Gastrocnemius medialis (tissue), 4 donors: ENCODE data around the gene SLC39A5. TPM values are rescaled to one million over a fixed set of nuclear protein-coding genes. Genes with fewer than 3 reads are reported as not detected.
A peak's percentile ranks its signal among the peaks of the same experiment; 100 is the strongest.

Experiments used
- ATAC-seq, 2 donors: fragments of 150-250 bp; one replicate each; pipeline ENCODE4 v1.9.1; 2016
- DNase-seq, 2 donors: peaks; one replicate each; pipeline ENCODE4 v3.0.0-alpha.2; 2019
- H3K27ac ChIP-seq, 4 donors: fragments of 200-600 bp; sonication (generic); 1 replicate in 1 of 4; 2 replicates in 3 of 4; pipeline ENCODE4 v1.5.1; 2016 to 2018; ENCODE audit warnings: mild to moderate bottlenecking in 2 of 4, moderate library complexity in 1 of 4
- H3K27me3 ChIP-seq, 3 donors: fragments of 200-600 bp; sonication (generic) in 2 of 3; 1 replicate in 1 of 3; 2 replicates in 2 of 3; pipeline versions ENCODE4 v1.5.1 to v1.6.0; 2016 to 2019; ENCODE audit warnings: mild to moderate bottlenecking in 1 of 3, moderate library complexity in 1 of 3
- H3K36me3 ChIP-seq, 2 donors: fragments of 200-600 bp; sonication (generic) in 1 of 2; one replicate each; pipeline ENCODE4 v1.5.1; 2017 to 2018
- H3K4me1 ChIP-seq, 2 donors: fragments of 200-600 bp; sonication (generic) in 1 of 2; one replicate each; pipeline ENCODE4 v1.5.1; 2016 to 2017; ENCODE audit warnings: mild to moderate bottlenecking in 2 of 2
- H3K4me3 ChIP-seq, 4 donors: fragments of 200-600 bp; sonication (generic) in 3 of 4; 1 replicate in 1 of 4; 2 replicates in 3 of 4; pipeline ENCODE4 v1.5.1; 2016 to 2019; ENCODE audit warnings: mild to moderate bottlenecking in 2 of 4
- H3K9me3 ChIP-seq, 3 donors: fragments of 200-600 bp; sonication (generic) in 2 of 3; 1 replicate in 1 of 3; 2 replicates in 2 of 3; pipeline ENCODE4 v1.5.1; 2016 to 2019
- POLR2A ChIP-seq, 2 donors: fragments of 450-650 bp; IDR thresholded peaks; one replicate each; pipeline ENCODE4 v1.6.1; 2017; ENCODE audit warnings: antibody characterized with exemption in 2 of 2, mild to moderate bottlenecking in 2 of 2, moderate library complexity in 2 of 2
- in situ Hi-C, 4 donors: fragments of 200-750 bp; cut with MboI; loops; one replicate each; pipeline versions ENCODE4 v1.15.0 to v1.8.0; 2017; ENCODE audit warnings: low sequenced_read_pairs in 4 of 4
- intact Hi-C: fragments of 100-400 bp; cut with DNase I; formaldehyde crosslinking; loops from one replicate; pipeline ENCODE4 v1.15.1; 2023; ENCODE audit warnings: low total_unique reads
- total RNA-seq, 4 donors: library from RNA; depleted of rRNA; stranded (reverse); fragments of >200 nt; gene quantifications; one replicate each; pipeline versions ENCODE4 v1.1.0 to v1.2.3, GENCODE V29; 2016
- TF ChIP-seq, protein P1 (sequence below), 5 experiments: fragments of 450-650 bp in 3 of 5; fragments of 200-600 bp in 2 of 5; sonication (generic) in 2 of 5; IDR thresholded peaks in 4 of 5; conservative IDR thresholded peaks in 1 of 5; 1 replicate in 4 of 5; 2 replicates in 1 of 5; pipeline ENCODE4 v1.5.1; 2016 to 2019; ENCODE audit warnings: antibody characterized with exemption in 5 of 5, mild to moderate bottlenecking in 3 of 5, moderate library complexity in 3 of 5

The SLC39A5 gene
- total RNA-seq, 4 donors from 2014 or later = 0.83 TPM; not detected in 3

DNA sequence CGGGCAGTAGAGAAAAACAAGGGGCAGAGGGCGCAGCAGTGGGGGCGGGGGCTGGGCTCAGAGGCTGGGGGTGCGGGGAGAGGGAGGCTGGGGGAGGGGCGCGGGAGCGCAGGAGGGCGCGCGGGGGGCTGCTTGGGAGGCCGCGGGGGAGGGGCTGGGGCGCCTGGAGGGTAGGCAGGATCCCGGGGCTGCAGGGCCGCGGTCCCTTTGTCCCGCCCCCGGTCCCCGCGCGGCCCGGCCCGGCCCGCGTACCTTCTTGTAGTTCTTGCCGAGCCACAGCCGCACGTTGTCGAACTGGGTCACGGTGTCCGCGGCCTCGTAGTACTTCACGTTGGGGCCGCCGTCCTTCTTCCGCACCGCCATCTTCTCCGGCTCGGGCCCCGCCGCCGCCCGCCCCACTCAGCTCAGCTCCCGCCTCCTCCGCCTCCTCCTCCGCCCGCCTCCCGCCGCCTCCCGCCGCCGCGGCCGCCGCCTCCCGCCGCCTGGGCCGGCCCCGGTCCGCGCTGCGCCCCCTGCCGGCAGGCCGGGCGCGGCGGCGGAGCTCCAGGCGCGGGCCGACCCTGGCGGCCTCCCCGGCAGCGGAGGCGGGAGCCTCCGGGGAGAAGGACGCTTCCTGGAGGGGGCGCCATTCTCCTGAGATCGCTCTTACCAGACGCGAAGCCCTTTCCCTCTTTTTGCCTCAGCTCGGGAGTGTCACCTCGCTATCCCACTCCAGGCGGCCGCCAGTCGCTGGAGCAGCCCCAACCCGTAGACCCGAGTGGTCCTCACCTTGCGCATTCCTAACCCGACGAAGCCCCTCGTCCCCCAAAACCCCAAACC lies 40.5 kb upstream of the SLC39A5 start, which contains the start of gene SMARCC2:
Gene SMARCC2, minus strand, starts transcription at position 385 of the 819 bp plus-strand sequence. Its CDS starts 22 bp downstream, at position 363.
- no peaks in the 10 kb centered on the region for H3K9me3 ChIP-seq
- intact Hi-C loops = loop anchor here (1.0 to 2.0 kb wide), 3 partner anchors 31 to 70 kb away; partner anchors contain the start of gene MYL6
- peak within 1 kb of the TSS; percentile 89 to 94 (median 94) for H3K27ac ChIP-seq
- peaks cover 16 to 28% of the 10 kb centered on the region in 2 donors for H3K4me1 ChIP-seq
- DNase-seq (peak; percentile 77 to 88), ATAC-seq (peak; percentile 90)
- TF ChIP-seq POLR2A (IDR thresholded peaks at IDR 0.05) = peak; percentile 20 to 41
- TF ChIP-seq, protein P1, sequence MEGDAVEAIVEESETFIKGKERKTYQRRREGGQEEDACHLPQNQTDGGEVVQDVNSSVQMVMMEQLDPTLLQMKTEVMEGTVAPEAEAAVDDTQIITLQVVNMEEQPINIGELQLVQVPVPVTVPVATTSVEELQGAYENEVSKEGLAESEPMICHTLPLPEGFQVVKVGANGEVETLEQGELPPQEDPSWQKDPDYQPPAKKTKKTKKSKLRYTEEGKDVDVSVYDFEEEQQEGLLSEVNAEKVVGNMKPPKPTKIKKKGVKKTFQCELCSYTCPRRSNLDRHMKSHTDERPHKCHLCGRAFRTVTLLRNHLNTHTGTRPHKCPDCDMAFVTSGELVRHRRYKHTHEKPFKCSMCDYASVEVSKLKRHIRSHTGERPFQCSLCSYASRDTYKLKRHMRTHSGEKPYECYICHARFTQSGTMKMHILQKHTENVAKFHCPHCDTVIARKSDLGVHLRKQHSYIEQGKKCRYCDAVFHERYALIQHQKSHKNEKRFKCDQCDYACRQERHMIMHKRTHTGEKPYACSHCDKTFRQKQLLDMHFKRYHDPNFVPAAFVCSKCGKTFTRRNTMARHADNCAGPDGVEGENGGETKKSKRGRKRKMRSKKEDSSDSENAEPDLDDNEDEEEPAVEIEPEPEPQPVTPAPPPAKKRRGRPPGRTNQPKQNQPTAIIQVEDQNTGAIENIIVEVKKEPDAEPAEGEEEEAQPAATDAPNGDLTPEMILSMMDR (IDR thresholded peaks at IDR 0.05 in 4 of 5, conservative IDR thresholded peaks at IDR 0.05 in 1 of 5) = peak; percentile 74 to 88 (median 84)
- H3K4me3 ChIP-seq = peak within 1 kb of the TSS; percentile 76 to 90 (median 82)
- H3K27me3 ChIP-seq = no peaks in the 10 kb centered on the region
- in situ Hi-C loops = loop anchor here in 3 of 4 donors (5.0 to 25.0 kb wide), 3 partner anchors 62 to 273 kb away; partner anchors contain the start of genes ESYT1 (in 3 of the 3), MIP (in 1 of the 3) and SPRYD4 (in 1 of the 3)
- peaks cover 0 to 18% of the 10 kb centered on the region in 2 donors for H3K36me3 ChIP-seq

DNA sequence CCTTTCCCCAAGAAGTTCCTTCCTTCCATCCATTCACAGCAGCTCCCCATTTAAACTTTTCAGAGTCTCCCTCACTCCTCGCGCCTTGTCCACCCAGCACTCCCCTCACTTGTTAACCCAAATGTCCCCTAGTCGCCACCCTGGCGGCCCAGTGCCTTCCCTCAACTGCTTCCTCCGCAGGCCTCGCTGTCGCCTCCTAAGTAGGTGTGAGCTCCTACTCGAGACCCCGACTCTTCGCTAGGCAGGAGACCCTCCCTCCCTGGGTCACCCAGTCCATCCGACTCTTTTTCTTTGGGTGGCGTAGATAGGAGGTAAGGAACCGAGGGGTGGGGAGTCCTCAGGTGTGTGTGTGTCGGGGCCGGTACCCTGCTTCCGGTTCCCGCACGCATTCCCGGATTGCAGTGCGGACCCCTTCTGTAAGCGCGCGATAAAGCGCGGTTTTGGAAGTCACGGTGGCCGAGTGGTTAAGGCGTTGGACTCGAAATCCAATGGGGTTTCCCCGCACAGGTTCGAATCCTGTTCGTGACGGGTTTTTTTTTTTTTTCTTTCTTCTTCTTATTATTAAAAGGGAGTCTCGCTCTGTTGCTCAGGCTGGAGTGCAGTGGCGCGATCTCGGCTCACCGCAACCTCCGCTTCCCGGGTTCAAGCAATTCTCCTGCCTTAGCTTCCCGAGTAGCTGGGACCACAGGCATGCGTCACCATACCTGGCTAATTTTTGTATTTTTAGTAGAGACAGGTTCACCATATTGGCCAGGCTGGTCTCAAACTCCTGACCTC lies 39.7 kb upstream of the SLC39A5 start:
- Histone ChIP-seq H3K4me3 (peak overlapping the region; percentile 76 to 88 (median 79)), H3K9me3 (no peaks in the 10 kb centered on the region), H3K27ac (peak overlapping the region; percentile 89 to 94 (median 94)), H3K27me3 (no peaks in the 10 kb centered on the region), H3K36me3 (peaks cover 0 to 10% of the 10 kb centered on the region in 2 donors), H3K4me1 (peaks cover 16 to 28% of the 10 kb centered on the region in 2 donors)
- in situ Hi-C loops = loop anchor here (5.0 to 25.0 kb wide), 5 partner anchors 37 to 275 kb away; partner anchors contain the start of genes ESYT1 (in 3 of the 4), SPRYD4 (in 3 of the 4) and MIP (in 1 of the 4)
- TF ChIP-seq, protein P1 (IDR thresholded peaks at IDR 0.05 in 4 of 5, conservative IDR thresholded peaks at IDR 0.05 in 1 of 5) = no peak
- DNase-seq = peak; percentile 32 to 68
- intact Hi-C loops = loop anchor here (1.0 to 2.0 kb wide), 4 partner anchors 31 to 275 kb away; partner anchors contain the start of gene MYL6
- ATAC-seq = peak; percentile 40 to 60

DNA sequence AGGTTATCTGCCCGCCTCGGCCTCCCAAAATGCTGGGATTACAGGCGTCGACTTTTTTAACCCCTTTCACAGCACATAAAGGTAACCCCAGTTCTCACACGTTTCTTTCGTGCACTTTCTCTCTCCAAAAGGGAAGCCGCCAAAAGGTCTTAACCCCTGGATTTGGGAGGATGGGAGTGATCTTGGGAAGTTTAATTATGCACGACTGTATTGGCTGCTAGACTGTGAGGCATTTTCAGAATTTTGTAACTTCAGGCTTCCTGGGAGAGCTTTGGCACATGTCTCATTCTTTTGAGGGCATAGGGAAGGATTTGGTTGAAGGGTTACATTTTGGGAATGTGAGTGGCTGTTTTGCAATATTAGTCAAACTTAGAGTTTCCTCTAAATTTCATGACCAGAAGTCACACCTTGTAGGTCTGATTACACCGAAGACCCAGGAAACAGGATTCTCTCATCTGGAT lies 39.1 kb upstream of the SLC39A5 start:
- H3K9me3 ChIP-seq = no peaks in the 10 kb centered on the region
- in situ Hi-C loops = loop anchor here in 3 of 4 donors (5.0 to 25.0 kb wide), 3 partner anchors 37 to 274 kb away; partner anchors contain the start of genes SPRYD4 (in 3 of the 3) and MIP (in 1 of the 3)
- H3K27me3 ChIP-seq = no peaks in the 10 kb centered on the region
- no peak for TF ChIP-seq POLR2A (IDR thresholded peaks at IDR 0.05)
- TF ChIP-seq, protein P1 (IDR thresholded peaks at IDR 0.05 in 4 of 5, conservative IDR thresholded peaks at IDR 0.05 in 1 of 5) = no peak
- H3K4me3 ChIP-seq = peak overlapping the region; percentile 76 to 88 (median 79)
- intact Hi-C loops = loop anchor here (1.0 to 2.0 kb wide), 2 partner anchors 66 to 274 kb away; no protein-coding TSS in a partner anchor
- ATAC-seq (no peak), DNase-seq (no peak)
- H3K36me3 ChIP-seq = peaks cover 0 to 4% of the 10 kb centered on the region in 2 donors
- H3K27ac ChIP-seq = peak overlapping the region; percentile 89 to 94 (median 94)
- H3K4me1 ChIP-seq = peaks cover 16 to 28% of the 10 kb centered on the region in 2 donors

DNA sequence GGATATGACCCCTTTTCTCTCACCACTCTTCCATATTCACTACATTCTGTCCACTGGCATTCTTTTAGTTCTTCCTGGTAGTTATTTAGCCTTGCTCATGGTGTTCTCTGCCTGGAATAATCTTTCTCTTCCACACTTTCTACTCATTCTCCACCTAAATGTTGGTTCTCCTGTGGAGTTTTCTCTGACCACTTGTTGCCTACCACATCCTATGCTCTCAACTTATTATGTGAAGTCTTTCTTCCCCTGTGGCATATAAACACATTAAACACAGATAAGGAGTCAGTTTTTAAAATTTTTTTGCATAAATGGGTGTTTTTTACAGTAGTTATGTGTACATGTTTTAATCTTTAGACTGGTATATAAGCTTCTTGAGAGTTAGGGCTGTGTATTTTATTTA lies 37.3 kb upstream of the SLC39A5 start:
- in situ Hi-C loops (loop anchor here in 3 of 4 donors (5.0 to 25.0 kb wide), 3 partner anchors 35 to 272 kb away; partner anchors contain the start of genes SPRYD4 (in 3 of the 3) and MIP (in 1 of the 3)), intact Hi-C loops (no loop called here)
- H3K9me3 ChIP-seq = no peaks in the 10 kb centered on the region
- peaks cover 12 to 18% of the 10 kb centered on the region in 2 donors for H3K4me1 ChIP-seq
- H3K36me3 ChIP-seq = no peaks in the 10 kb centered on the region
- H3K4me3 ChIP-seq = no peak overlapping the region
- ATAC-seq = no peak
- no peak overlapping the region for H3K27ac ChIP-seq
- no peaks in the 10 kb centered on the region for H3K27me3 ChIP-seq
- TF ChIP-seq POLR2A (IDR thresholded peaks at IDR 0.05) = no peak
- TF ChIP-seq, protein P1 (IDR thresholded peaks at IDR 0.05 in 4 of 5, conservative IDR thresholded peaks at IDR 0.05 in 1 of 5) = no peak
- DNase-seq = no peak
